AG09309 (cell line): ENCODE results near the gene FSHR.

Source experiments
- DNase-seq: peaks from one replicate; pipeline ENCODE4 v3.0.0-alpha.2; 2010; ENCODE audit warnings: low read depth
- H3K4me3 ChIP-seq: 2 replicates; pipeline ENCODE4 v1.5.1; 2011; ENCODE audit warnings: mild to moderate bottlenecking, low read depth, low read length, moderate library complexity; ENCODE audit not compliant: control insufficient read depth
- CTCF ChIP-seq: IDR thresholded peaks from 2 replicates; pipeline ENCODE4 v1.5.1; 2011; ENCODE audit warnings: mild to moderate bottlenecking, low read depth, low read length, inconsistent platforms; ENCODE audit not compliant: insufficient read depth, control insufficient read depth; ENCODE audit errors: missing control alignments

FSHR gene

DNA sequence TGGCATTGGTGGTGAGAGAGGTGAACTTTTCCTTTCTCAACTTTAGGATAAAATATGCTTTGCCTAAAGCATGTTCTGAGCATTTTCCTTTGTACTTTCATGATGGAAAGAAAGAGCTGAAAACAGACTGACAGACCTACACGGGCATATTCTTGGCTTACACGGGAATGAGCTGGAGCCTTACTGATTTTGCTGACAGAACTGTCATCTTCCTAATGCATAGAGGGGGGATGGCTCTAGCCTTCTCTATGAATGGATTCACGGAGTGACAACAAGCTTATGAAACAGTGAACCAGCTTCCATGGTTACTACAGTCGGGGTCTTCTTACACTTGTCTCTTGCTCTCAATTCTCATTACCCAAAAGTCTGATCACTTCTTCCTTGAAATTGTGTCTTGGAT lies 32.2 kb downstream of the FSHR start:
- DNase-seq: no peak
- TF ChIP-seq CTCF: no peak
- no peak overlapping the region for H3K4me3 ChIP-seq

GRCh38 chr2:49113046-49113445 lies 41.3 kb downstream of the FSHR start:
- no peak for DNase-seq
- TF ChIP-seq CTCF: no peak
- no peak overlapping the region for H3K4me3 ChIP-seq

GRCh38 chr2:49111456-49111855 lies 42.9 kb downstream of the FSHR start:
- TF ChIP-seq CTCF: no peak
- no peak overlapping the region for H3K4me3 ChIP-seq
- no peak for DNase-seq

DNA sequence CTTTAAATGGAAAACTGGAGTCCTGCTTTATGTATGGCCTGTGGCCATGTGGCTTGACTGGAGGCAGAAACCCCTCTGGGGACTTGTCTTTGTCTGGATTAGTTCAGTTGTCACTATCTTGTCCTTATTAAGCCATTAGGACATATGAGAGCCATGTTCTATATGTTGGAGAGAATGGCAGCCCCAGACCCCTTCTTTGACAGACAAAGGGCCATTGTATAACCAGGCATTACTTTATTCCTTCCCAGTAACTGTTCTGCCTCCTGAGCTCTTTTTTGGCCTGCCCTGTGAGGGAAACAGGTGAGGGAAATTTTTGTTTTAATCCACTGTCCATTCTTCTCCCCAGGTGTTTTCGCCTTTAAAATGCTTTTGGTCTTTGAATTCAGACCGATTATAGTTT lies 43.3 kb downstream of the FSHR start:
- no peak for DNase-seq
- TF ChIP-seq CTCF: no peak

GRCh38 chr2:49110571-49110970 lies 43.7 kb downstream of the FSHR start:
- no peak overlapping the region for H3K4me3 ChIP-seq
- DNase-seq: no peak
- no peak for TF ChIP-seq CTCF

More for the DNA sequence above, 43.3 kb downstream of the FSHR start:
- H3K4me3 ChIP-seq: no peak overlapping the region

- TF ChIP-seq CTCF: no peak
- H3K4me3 ChIP-seq: no peak overlapping the region
- DNase-seq: no peak
Observed at GRCh38 chr2:49108851-49109250, 45.5 kb downstream of the FSHR start.

GRCh38 chr2:49108436-49108835 lies 45.9 kb downstream of the FSHR start:
- TF ChIP-seq CTCF: no peak
- no peak overlapping the region for H3K4me3 ChIP-seq
- no peak for DNase-seq
